NCI-H82 treated with DMSO at 0.1 percent for 48 hours (cell line): ENCODE results near the gene CTTNBP2.

Experiments
- DNase-seq: peaks from one replicate; lab custom pipeline; 2025; ENCODE audit not compliant: unreplicated experiment; lab: John Stamatoyannopoulos, UW

CTTNBP2 gene

GRCh38 chr7:117824592-117824991 is 48.6 kb downstream of the CTTNBP2 start:
- no peak for DNase-seq

DNA sequence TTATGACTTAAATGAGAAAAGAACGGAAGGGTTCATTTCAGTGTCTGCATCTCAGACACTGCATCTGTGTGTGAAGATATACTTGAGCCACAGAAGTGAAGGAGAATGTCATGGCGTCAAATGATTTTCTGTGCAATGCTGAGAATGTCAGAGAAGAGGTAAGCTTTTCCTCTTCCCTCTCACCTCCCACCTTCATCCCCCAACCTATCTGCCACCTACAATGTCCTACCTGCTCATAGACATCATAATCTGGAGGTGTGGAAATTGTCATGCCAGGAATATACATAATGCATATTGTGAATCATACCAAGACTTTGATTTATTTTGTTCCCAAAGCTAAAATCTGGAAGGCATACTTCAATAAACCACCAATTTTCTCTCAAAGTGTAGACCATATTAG is 53.7 kb downstream of the CTTNBP2 start:
- DNase-seq = no peak

GRCh38 chr7:117818232-117818631 is 55.0 kb downstream of the CTTNBP2 start:
- DNase-seq = no peak

DNA sequence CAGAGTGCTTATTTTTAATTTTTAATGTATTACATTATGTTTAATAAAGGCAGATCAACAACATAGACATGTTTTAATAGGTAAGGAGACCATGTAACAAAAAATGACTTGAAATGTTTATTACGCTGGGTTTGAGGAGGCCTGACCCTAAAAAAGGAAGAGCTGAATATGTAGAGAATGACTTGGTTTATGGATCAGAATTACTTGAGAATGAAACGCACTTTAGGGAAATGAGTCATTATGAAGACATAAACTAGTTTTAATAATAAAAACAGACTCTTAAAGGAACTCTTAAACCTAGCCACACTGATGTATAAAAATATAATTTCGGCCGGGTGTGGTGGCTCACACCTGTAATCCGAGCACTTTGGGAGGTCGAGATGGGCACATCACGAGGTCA is 56.5 kb downstream of the CTTNBP2 start:
- no peak for DNase-seq

DNA sequence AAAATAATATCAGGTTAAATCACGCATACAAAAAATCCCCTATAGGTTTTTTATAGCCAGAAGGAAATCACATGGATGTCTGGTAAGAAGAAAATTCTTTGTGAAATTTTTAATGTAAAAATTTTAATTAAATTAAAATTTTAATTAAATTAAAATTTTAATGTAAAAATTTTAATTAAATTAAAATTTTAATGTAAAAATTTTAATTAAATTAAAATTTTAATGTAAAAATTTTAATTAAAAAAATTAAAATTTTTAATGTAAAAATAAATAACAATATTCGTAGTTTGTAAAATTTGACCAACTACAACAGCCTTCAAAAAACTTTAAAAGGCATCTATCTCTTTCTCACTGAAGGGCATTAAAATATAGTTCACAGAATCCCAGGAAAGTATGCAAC is 61.5 kb downstream of the CTTNBP2 start:
- DNase-seq = no peak

DNA sequence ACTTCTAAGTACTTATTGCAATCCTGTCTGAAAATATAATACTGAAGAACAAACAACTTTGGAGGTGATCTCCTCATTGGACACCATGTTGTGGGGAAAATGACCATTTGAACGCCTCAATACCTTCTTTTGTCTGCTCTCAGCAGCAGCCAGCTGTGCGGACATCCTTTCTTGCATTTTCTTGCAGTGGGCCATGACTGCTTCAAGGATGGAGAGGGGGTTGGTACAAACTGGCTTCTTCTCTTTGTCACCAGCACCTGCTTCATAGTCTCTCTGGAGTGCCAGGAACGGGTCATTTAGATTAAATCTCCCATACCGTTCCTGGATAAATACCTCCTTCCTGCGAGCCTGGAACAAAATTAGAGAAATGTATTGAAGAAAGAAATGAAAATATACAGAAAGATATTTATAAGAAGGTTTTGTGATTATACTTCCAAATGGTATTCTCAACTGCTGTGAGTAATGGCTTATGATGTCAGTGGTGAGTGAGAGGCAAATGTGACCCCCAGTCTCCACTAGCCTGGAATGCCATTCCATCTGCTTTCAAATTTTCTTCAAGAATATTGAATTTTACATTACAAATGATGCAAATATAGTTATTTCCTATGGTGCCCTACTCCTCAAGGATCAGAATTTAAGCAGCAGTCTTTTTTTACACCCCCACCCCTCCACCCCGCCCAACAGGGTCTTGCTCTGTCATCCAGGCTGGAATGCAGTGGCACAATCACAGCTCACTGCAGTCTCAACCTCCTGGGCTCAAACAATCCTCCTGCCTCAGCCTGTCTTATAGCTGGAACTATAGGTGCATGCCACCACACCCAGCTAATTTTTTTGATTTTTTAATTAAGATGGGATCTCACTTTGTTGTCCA is 62.4 kb downstream of the CTTNBP2 start:
- DNase-seq = no peak

GRCh38 chr7:117809958-117810357 is 63.3 kb downstream of the CTTNBP2 start:
- no peak for DNase-seq

GRCh38 chr7:117808910-117809705 is 64.1 kb downstream of the CTTNBP2 start:
- no peak for DNase-seq

GRCh38 chr7:117808341-117808757 is 64.9 kb downstream of the CTTNBP2 start:
- no peak for DNase-seq

- DNase-seq = no peak
Observed at GRCh38 chr7:117807676-117808075, 65.6 kb downstream of the CTTNBP2 start.

DNA sequence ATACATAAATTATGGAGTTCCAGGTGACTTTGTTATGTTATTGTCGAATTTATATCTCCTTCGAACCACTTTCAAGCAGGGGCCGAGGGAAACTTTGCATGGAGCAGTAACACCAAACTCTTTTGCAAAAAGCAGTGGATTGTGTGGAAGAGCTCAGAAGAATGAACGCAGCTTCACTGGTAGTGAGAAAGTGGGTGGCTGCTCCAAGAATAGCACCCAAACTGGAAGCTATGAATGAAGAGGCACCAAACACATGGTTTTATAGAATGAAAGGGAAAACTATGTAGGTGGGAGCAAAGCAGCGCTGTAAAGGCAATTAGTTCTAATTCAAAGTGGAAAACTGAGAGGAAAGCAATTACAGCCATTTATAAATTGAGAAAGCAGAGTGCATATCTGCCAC is 67.2 kb downstream of the CTTNBP2 start:
- no peak for DNase-seq

DNA sequence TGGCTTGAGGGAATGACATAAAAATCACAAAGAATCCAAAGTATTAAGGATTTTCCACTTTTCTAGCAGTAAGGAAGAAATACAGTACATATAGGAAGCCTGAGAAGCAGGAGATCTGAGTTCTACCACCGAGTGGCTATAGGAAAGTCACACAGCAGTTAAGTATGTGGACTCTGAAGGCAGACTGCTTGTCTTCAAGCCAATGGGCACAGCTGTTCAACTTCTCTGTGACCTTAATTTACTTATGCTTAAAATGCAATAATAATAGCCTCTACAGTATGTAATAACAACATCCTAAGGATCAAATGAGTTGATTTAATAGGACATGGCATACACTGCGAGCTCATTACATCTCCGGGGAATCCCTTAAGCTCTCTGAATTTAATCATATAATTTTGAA is 68.0 kb downstream of the CTTNBP2 start:
- no peak for DNase-seq

GRCh38 chr7:117803476-117803875 is 69.8 kb downstream of the CTTNBP2 start:
- no peak for DNase-seq

DNA sequence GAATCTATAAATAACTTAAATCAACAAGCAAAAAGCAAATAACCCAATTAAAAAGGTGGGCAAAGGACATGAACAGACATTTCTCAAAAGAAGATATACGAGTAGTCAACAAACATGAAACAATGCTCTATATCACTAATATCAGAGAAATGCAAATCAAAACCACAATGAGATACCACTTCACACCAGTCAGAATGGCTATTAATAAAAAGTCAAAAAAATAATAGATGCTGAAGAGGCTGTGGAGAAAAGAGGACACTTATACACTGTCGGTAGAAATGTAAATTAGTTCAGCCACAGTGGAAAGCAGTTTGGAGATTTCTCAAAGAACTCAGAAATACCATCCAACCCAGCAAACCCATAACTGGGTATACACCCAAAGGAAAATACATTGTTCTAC is 70.6 kb downstream of the CTTNBP2 start:
- DNase-seq = no peak

GRCh38 chr7:117800841-117801240 is 72.4 kb downstream of the CTTNBP2 start:
- no peak for DNase-seq

- no peak for DNase-seq
Observed at GRCh38 chr7:117800406-117800805, 72.8 kb downstream of the CTTNBP2 start.

DNA sequence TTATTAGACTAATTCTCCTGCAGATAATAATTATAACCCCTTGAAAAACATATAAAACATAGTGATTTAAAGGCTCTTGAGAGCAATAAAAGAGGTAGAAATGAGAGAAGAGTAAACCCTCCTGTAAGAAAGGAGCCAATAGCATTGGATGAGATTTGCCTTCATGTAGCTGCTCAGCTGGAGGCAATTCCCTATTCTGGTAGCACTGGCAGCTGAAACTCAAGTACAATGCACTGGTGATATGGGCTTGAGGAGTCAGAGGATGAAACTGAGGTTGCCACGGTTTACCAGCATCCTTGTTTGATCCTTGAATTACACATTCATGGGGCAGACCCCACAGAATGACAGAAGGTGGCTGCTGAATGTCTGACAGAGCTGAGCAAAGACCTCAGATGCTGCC is 76.4 kb downstream of the CTTNBP2 start:
- DNase-seq = no peak

GRCh38 chr7:117793976-117794375 is 79.3 kb downstream of the CTTNBP2 start:
- DNase-seq = no peak

DNA sequence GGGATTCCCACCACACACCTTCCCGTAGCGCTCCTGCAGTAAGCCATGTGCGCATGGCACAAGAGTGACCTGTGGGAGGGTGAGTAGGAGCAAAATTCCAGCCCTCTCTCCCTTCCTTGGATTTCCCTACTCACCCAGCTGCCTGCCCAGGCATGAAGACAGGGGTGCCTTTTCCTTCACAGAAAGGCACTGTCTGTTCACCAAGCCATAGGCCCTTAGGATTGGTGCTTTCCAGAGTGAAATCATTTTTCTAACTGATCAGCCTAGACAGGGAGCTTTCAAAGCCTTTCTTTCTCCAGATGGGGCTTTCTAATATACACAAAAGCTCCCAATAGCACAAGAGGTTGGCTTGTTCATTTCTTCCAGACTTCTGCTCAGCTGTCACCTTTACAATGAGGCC is 79.7 kb downstream of the CTTNBP2 start:
- no peak for DNase-seq

- DNase-seq = no peak
Observed at GRCh38 chr7:117791877-117792780, 81.1 kb downstream of the CTTNBP2 start.

- no peak for DNase-seq
Observed at GRCh38 chr7:117790731-117791130, 82.5 kb downstream of the CTTNBP2 start.
